Thyroid gland (tissue), 4 donors: ENCODE results near the gene AHNAK2.

ENCODE experiments used
- CTCF ChIP-seq, 6 experiments: fragments of 200-600 bp in 3 of 6; fragments of 450-650 bp in 3 of 6; sonication (generic) in 3 of 6; IDR thresholded peaks; one replicate each; pipeline ENCODE4 v1.5.1; 2016 to 2019; ENCODE audit warnings: antibody characterized with exemption in 6 of 6, mild to moderate bottlenecking in 2 of 6, inconsistent platforms in 1 of 6, moderate library complexity in 1 of 6
- POLR2A ChIP-seq, 2 donors: fragments of 450-650 bp; IDR thresholded peaks; one replicate each; pipeline ENCODE4 v1.6.1; 2017; ENCODE audit warnings: antibody characterized with exemption in 2 of 2, mild to moderate bottlenecking in 2 of 2, moderate library complexity in 1 of 2

- TF ChIP-seq CTCF (IDR thresholded peaks at IDR 0.05) = no peak
- TF ChIP-seq POLR2A (IDR thresholded peaks at IDR 0.05) = no peak
These were observed 21.8 kb downstream of the AHNAK2 start for GRCh38 chr14:104956290-104956890.
